H9 (cell line): ENCODE measurements around the gene OAS3. TPM values are rescaled to one million over a fixed set of nuclear protein-coding genes. Genes with fewer than 3 reads are reported as not detected.

Experiments
- DNase-seq: peaks from one replicate; pipeline ENCODE4 v3.0.0-alpha.2; 2017
- H2AFZ ChIP-seq: one replicate; pipeline ENCODE4 v1.6.1; 2013; ENCODE audit warnings: mild to moderate bottlenecking, low read length, control low read depth, moderate library complexity
- H2AK5ac ChIP-seq: 2 replicates; pipeline ENCODE4 v1.6.1; 2013; ENCODE audit warnings: low read length, control low read depth, mixed read lengths; ENCODE audit not compliant: insufficient read length
- H2BK120ac ChIP-seq: one replicate; pipeline ENCODE4 v1.6.1; 2013; ENCODE audit warnings: low read depth, mild to moderate bottlenecking, low read length, control low read depth, inconsistent platforms; ENCODE audit not compliant: poor library complexity, severe bottlenecking
- H2BK12ac ChIP-seq: 2 replicates; pipeline ENCODE4 v1.6.1; 2013; ENCODE audit warnings: low read length, control low read depth, mixed read lengths, low read depth; ENCODE audit not compliant: insufficient read length
- H2BK15ac ChIP-seq: 2 replicates; pipeline ENCODE4 v1.6.1; 2013; ENCODE audit warnings: low read depth, low read length, control low read depth
- H2BK20ac ChIP-seq: one replicate; pipeline ENCODE4 v1.6.1; 2013; ENCODE audit warnings: low read depth, mild to moderate bottlenecking, low read length, control low read depth, inconsistent platforms; ENCODE audit not compliant: poor library complexity, severe bottlenecking
- H2BK5ac ChIP-seq: 2 replicates; pipeline ENCODE4 v1.6.1; 2013; ENCODE audit warnings: low read length, control low read depth, mixed read lengths; ENCODE audit not compliant: insufficient read length
- H3K14ac ChIP-seq: 2 replicates; pipeline ENCODE4 v1.6.1; 2013; ENCODE audit warnings: low read length, control low read depth; ENCODE audit not compliant: insufficient read depth
- H3K18ac ChIP-seq: 2 replicates; pipeline ENCODE4 v1.6.1; 2013; ENCODE audit warnings: low read depth, mild to moderate bottlenecking, mixed read lengths, low read length, control low read depth; ENCODE audit not compliant: insufficient read length
- H3K23ac ChIP-seq: 2 replicates; pipeline ENCODE4 v1.6.1; 2013; ENCODE audit warnings: low read length, control low read depth, mixed read lengths, low read depth; ENCODE audit not compliant: insufficient read length
- H3K23me2 ChIP-seq: 2 replicates; pipeline ENCODE4 v1.6.1; 2013; ENCODE audit warnings: low read depth, mild to moderate bottlenecking, mixed read lengths, low read length, control low read depth; ENCODE audit not compliant: insufficient read length, poor library complexity, severe bottlenecking
- H3K27ac ChIP-seq: 2 replicates; pipeline ENCODE4 v1.5.1; 2013; ENCODE audit warnings: low read length, control low read depth, mixed read lengths, low read depth; ENCODE audit not compliant: insufficient read length
- H3K27me3 ChIP-seq: 2 replicates; pipeline ENCODE4 v1.6.1; 2013; ENCODE audit warnings: low read length, control low read depth, inconsistent platforms; ENCODE audit not compliant: insufficient read depth
- H3K4ac ChIP-seq: 2 replicates; pipeline ENCODE4 v1.6.1; 2013; ENCODE audit warnings: low read depth, mild to moderate bottlenecking, control low read depth, inconsistent platforms, low read length, moderate library complexity
- H3K4me1 ChIP-seq: 2 replicates; pipeline ENCODE4 v1.6.1; 2013; ENCODE audit warnings: low read length, control low read depth, inconsistent platforms; ENCODE audit not compliant: insufficient read depth
- H3K4me2 ChIP-seq: 2 replicates; pipeline ENCODE4 v1.6.1; 2013; ENCODE audit warnings: low read length, control low read depth, mixed read lengths; ENCODE audit not compliant: insufficient read length, insufficient read depth
- H3K56ac ChIP-seq: 2 replicates; pipeline ENCODE4 v1.6.1; 2013; ENCODE audit warnings: low read depth, mild to moderate bottlenecking, mixed read lengths, low read length, control low read depth; ENCODE audit not compliant: insufficient read length
- H3K79me1 ChIP-seq: 2 replicates; pipeline ENCODE4 v1.6.1; 2013; ENCODE audit warnings: low read depth, mild to moderate bottlenecking, moderate library complexity, low read length, control low read depth, inconsistent platforms; ENCODE audit not compliant: insufficient read depth, poor library complexity, severe bottlenecking
- H3K79me2 ChIP-seq: 2 replicates; pipeline ENCODE4 v1.6.1; 2013; ENCODE audit warnings: low read length, control low read depth, inconsistent platforms; ENCODE audit not compliant: insufficient read depth
- H3K9ac ChIP-seq: 2 replicates; pipeline ENCODE4 v1.6.1; 2013; ENCODE audit warnings: low read length, control low read depth, mixed read lengths; ENCODE audit not compliant: insufficient read length; ENCODE audit errors: extremely low read depth
- H3K9me3 ChIP-seq: one replicate; pipeline ENCODE4 v1.6.1; 2013; ENCODE audit warnings: low read depth, low read length, inconsistent platforms; ENCODE audit not compliant: control insufficient read depth
- H3T11ph ChIP-seq: one replicate; pipeline ENCODE4 v1.6.1; 2013; ENCODE audit warnings: mild to moderate bottlenecking, low read length, control low read depth, inconsistent platforms
- H4K20me1 ChIP-seq: one replicate; pipeline ENCODE4 v1.6.1; 2013; ENCODE audit not compliant: control insufficient read depth, insufficient read length, insufficient read depth
- H4K5ac ChIP-seq: 2 replicates; pipeline ENCODE4 v1.6.1; 2013; ENCODE audit warnings: low read depth, mild to moderate bottlenecking, mixed read lengths, low read length, control low read depth; ENCODE audit not compliant: insufficient read length
- H4K8ac ChIP-seq: replicated peaks from 2 replicates; pipeline ENCODE4 v1.6.1; 2013; ENCODE audit warnings: low read length, control low read depth, mixed read lengths, low read depth; ENCODE audit not compliant: insufficient read length
- H4K91ac ChIP-seq: 2 replicates; pipeline ENCODE4 v1.6.1; 2013; ENCODE audit warnings: low read depth, mild to moderate bottlenecking, moderate library complexity, mixed read lengths, low read length, control low read depth; ENCODE audit not compliant: insufficient read length
- H3K27ac Mint-ChIP-seq, 3 experiments: 2 replicates in 2 of 3; 3 replicates in 1 of 3; pipeline ENCODE4 v1.8.0; 2020 to 2021; ENCODE audit warnings: mixed read lengths in 3 of 3, mild to moderate bottlenecking in 1 of 3, moderate library complexity in 1 of 3
- H3K27me3 Mint-ChIP-seq: 2 replicates; pipeline ENCODE4 v1.8.0; 2021; ENCODE audit warnings: low read depth, mild to moderate bottlenecking, moderate library complexity, mixed read lengths
- H3K36me3 Mint-ChIP-seq, 3 experiments: 2 replicates in 2 of 3; 3 replicates in 1 of 3; pipeline ENCODE4 v1.8.0; 2020 to 2021; ENCODE audit warnings: low read depth in 3 of 3, mixed read lengths in 3 of 3; ENCODE audit not compliant: insufficient read depth in 1 of 3
- H3K4me1 Mint-ChIP-seq, 2 experiments: 2 replicates each; pipeline ENCODE4 v1.8.0; 2020; ENCODE audit warnings: mixed read lengths in 2 of 2
- H3K4me3 Mint-ChIP-seq, 2 experiments: 2 replicates in 1 of 2; 3 replicates in 1 of 2; pipeline ENCODE4 v1.8.0; 2020 to 2021; ENCODE audit warnings: mild to moderate bottlenecking in 2 of 2, mixed read lengths in 2 of 2, moderate library complexity in 1 of 2
- H3K9me3 Mint-ChIP-seq, 2 experiments: 2 replicates in 1 of 2; 3 replicates in 1 of 2; pipeline ENCODE4 v1.8.0; 2020; ENCODE audit warnings: mild to moderate bottlenecking in 2 of 2, mixed read lengths in 2 of 2, moderate library complexity in 1 of 2
- WGBS: extraction: QIAGEN DNeasy Blood & Tissue Kit; methylation state at CpG from one replicate; pipeline ENCODE4 v1.1.7; 2013; ENCODE audit warnings: missing lambda C conversion rate, low lambda C conversion rate, mixed read lengths; ENCODE audit not compliant: insufficient read length; ENCODE audit errors: extremely low coverage; 5-methylcytosine and 5-hydroxymethylcytosine counted together
- total RNA-seq: library from RNA; stranded (reverse); gene quantifications from 2 replicates; pipeline ENCODE4 v1.2.1, GENCODE V29; 2021
- TF ChIP-seq, protein P1 (sequence below): fragments of 200-600 bp; sonication (generic); conservative IDR thresholded peaks from 3 replicates; pipeline ENCODE4 v1.8.0; 2021; ENCODE audit warnings: antibody characterized with exemption, mild to moderate bottlenecking

The OAS3 gene
- total RNA-seq, 1 experiment from 2014 or later = 0.81 TPM

DNA sequence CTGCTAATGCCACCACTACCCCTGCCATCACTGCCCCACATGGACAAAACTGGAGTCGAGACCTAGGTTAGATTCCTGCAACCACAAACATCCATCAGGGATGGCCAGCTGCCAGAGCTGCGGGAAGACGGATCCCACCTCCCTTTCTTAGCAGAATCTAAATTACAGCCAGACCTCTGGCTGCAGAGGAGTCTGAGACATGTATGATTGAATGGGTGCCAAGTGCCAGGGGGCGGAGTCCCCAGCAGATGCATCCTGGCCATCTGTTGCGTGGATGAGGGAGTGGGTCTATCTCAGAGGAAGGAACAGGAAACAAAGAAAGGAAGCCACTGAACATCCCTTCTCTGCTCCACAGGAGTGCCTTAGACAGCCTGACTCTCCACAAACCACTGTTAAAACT is 33.0 kb downstream of the OAS3 start:
- no peak overlapping the region for H2BK5ac ChIP-seq
- no peak overlapping the region for H4K8ac ChIP-seq
- no peaks in the 10 kb centered on the region for H3K9me3 ChIP-seq
- no peak overlapping the region for H3K23ac ChIP-seq
- H3K9me3 Mint-ChIP-seq = no peaks in the 10 kb centered on the region
- H3K23me2 ChIP-seq = no peaks in the 10 kb centered on the region
- H3K27me3 Mint-ChIP-seq = peaks cover 6% of the 10 kb centered on the region
- no peak overlapping the region for H3K4ac ChIP-seq
- no peaks in the 10 kb centered on the region for H3K79me2 ChIP-seq
- H3K4me1 ChIP-seq = no peaks in the 10 kb centered on the region
- TF ChIP-seq, protein P1, sequence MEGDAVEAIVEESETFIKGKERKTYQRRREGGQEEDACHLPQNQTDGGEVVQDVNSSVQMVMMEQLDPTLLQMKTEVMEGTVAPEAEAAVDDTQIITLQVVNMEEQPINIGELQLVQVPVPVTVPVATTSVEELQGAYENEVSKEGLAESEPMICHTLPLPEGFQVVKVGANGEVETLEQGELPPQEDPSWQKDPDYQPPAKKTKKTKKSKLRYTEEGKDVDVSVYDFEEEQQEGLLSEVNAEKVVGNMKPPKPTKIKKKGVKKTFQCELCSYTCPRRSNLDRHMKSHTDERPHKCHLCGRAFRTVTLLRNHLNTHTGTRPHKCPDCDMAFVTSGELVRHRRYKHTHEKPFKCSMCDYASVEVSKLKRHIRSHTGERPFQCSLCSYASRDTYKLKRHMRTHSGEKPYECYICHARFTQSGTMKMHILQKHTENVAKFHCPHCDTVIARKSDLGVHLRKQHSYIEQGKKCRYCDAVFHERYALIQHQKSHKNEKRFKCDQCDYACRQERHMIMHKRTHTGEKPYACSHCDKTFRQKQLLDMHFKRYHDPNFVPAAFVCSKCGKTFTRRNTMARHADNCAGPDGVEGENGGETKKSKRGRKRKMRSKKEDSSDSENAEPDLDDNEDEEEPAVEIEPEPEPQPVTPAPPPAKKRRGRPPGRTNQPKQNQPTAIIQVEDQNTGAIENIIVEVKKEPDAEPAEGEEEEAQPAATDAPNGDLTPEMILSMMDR = no peak
- H4K20me1 ChIP-seq = no peaks in the 10 kb centered on the region
- no peak overlapping the region for H2BK120ac ChIP-seq
- WGBS = no CpG with 5 or more reads among the region's 5 CpGs
- H3K36me3 Mint-ChIP-seq = no peaks in the 10 kb centered on the region
- H4K5ac ChIP-seq = no peak overlapping the region
- no peak overlapping the region for H3K4me3 Mint-ChIP-seq
- H3T11ph ChIP-seq = no peak overlapping the region
- H3K27ac ChIP-seq = no peak overlapping the region
- no peak for DNase-seq
- H3K27ac Mint-ChIP-seq = no peak overlapping the region
- no peak overlapping the region for H3K56ac ChIP-seq
- H2AK5ac ChIP-seq = no peak overlapping the region
- no peak overlapping the region for H4K91ac ChIP-seq
- H3K9ac ChIP-seq = no peak overlapping the region
- no peak overlapping the region for H2BK20ac ChIP-seq
- no peak overlapping the region for H2BK15ac ChIP-seq
- H3K4me2 ChIP-seq = no peak overlapping the region
- H3K18ac ChIP-seq = no peak overlapping the region
- H3K27me3 ChIP-seq = no peaks in the 10 kb centered on the region
- no peaks in the 10 kb centered on the region for H3K4me1 Mint-ChIP-seq
- no peak overlapping the region for H3K14ac ChIP-seq
- no peaks in the 10 kb centered on the region for H3K79me1 ChIP-seq
- no peak overlapping the region for H2BK12ac ChIP-seq
- H2AFZ ChIP-seq = no peak overlapping the region
